Measurements from ENCODE around the gene MAD1L1.
A peak's percentile ranks its signal among the peaks of the same experiment; 100 is the strongest.
"Not testable (repeated sequence)": the region's sequence is repeated elsewhere in the genome, so short reads cannot be mapped to it uniquely, and the experiment has no call there.

Gene MAD1L1

DNA sequence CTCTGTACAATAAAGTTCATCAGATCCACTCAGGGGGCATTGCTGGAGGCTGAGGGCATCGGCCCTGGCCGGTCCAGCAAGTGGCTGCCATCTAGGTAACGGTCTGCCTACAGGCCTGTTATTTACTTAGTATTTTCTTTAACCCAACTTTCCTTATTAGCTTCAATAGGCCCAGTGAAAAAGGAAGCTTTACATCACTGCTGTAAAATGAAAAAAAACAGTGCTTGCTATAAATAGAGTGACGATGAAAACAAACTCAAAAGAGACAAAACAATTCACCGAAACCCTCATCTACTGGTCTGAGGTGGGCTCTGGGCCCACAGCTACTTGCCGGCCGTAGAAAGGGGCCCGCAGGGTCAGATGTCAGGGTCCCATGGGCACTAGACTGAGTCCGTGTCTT is 370.2 kb downstream of the MAD1L1 start:
- Histone ChIP-seq H3K9me3 (ENCODE audit: control insufficient read depth, insufficient read depth, low read length) (no peaks in the 10 kb centered on the region), H3K4me3 (ENCODE audit: low read length) (peak overlapping the region; percentile 60), H3F3A (ENCODE audit: control insufficient read depth, insufficient read depth) (no peaks in the 10 kb centered on the region), H3K79me2 (ENCODE audit: control insufficient read depth, low read length) (no peaks in the 10 kb centered on the region), H4K20me1 (ENCODE audit: control insufficient read depth, insufficient read depth, low read depth, low read length) (no peaks in the 10 kb centered on the region; the same call in 1 of the 2 replicates), H3K4me1 (ENCODE audit: control insufficient read depth, low read length) (peaks cover 20% of the 10 kb centered on the region), H3K27me3 (ENCODE audit: control insufficient read depth, low read length) (no peaks in the 10 kb centered on the region), H3K36me3 (ENCODE audit: control insufficient read depth, low read length) (no peaks in the 10 kb centered on the region), H3K27ac (ENCODE audit: low read depth, low read length) (peak overlapping the region; percentile 50), H3K4me2 (ENCODE audit: low read length) (peak overlapping the region; percentile 70), H3K9me2 (replicated peaks; ENCODE audit: control insufficient read depth, low read length) (no peaks in the 10 kb centered on the region)
- no peak for TF ChIP-seq EZH2phosphoT487 (IDR thresholded peaks at IDR 0.05; ENCODE audit: borderline replicate concordance, low read length)
- TF ChIP-seq, protein P1, sequence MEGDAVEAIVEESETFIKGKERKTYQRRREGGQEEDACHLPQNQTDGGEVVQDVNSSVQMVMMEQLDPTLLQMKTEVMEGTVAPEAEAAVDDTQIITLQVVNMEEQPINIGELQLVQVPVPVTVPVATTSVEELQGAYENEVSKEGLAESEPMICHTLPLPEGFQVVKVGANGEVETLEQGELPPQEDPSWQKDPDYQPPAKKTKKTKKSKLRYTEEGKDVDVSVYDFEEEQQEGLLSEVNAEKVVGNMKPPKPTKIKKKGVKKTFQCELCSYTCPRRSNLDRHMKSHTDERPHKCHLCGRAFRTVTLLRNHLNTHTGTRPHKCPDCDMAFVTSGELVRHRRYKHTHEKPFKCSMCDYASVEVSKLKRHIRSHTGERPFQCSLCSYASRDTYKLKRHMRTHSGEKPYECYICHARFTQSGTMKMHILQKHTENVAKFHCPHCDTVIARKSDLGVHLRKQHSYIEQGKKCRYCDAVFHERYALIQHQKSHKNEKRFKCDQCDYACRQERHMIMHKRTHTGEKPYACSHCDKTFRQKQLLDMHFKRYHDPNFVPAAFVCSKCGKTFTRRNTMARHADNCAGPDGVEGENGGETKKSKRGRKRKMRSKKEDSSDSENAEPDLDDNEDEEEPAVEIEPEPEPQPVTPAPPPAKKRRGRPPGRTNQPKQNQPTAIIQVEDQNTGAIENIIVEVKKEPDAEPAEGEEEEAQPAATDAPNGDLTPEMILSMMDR (IDR thresholded peaks at IDR 0.05; ENCODE audit: low read depth, low read length, poor library complexity, severe bottlenecking): no peak

DNA sequence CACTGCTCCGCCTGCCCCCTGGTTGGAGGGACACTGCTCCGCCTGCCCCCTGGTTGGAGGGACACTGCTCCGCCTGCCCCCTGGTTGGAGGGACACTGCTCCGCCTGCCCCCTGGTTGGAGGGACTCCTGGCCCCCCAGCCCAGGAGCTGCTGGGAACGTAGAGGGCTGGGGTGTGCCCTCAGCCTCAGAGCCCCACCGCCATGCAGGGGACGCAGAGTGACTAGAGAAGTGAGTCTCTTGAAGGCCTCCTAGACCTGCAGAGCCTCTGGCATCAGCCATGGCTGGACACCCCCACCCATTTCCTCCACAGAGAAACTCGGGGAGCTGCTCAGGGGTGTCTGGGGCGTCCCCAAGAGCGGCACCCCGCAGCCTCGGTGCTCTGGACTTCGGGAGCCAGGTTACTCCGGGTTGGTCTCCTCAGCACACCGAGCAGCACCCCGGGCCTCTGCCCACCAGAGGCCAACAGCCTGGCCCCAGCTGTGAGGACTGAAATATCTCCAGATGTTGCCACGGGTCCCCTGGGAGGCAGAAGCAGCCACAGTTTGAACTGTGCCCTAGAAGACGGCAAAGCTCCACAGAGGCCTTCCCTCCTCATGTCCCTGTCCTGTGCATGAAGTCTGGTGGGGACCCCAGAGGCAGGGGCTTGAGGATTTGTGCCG is 370.8 kb downstream of the MAD1L1 start:
- H3K9me3 ChIP-seq (ENCODE audit: control insufficient read depth, insufficient read depth, low read length): no peaks in the 10 kb centered on the region
- H3K9me2 ChIP-seq (replicated peaks; ENCODE audit: control insufficient read depth, low read length): no peaks in the 10 kb centered on the region
- H3K4me1 ChIP-seq (ENCODE audit: control insufficient read depth, low read length): peaks cover 20% of the 10 kb centered on the region
- H3K4me3 ChIP-seq (ENCODE audit: low read length): peak overlapping the region; percentile 60
- no peaks in the 10 kb centered on the region for H3F3A ChIP-seq (ENCODE audit: control insufficient read depth, insufficient read depth)
- peak overlapping the region; percentile 50 for H3K27ac ChIP-seq (ENCODE audit: low read depth, low read length)
- H3K36me3 ChIP-seq (ENCODE audit: control insufficient read depth, low read length): no peaks in the 10 kb centered on the region
- H3K4me2 ChIP-seq (ENCODE audit: low read length): peak overlapping the region; percentile 70
- no peak for TF ChIP-seq EZH2phosphoT487 (IDR thresholded peaks at IDR 0.05; ENCODE audit: borderline replicate concordance, low read length)
- TF ChIP-seq, protein P1 (IDR thresholded peaks at IDR 0.05; ENCODE audit: low read depth, low read length, poor library complexity, severe bottlenecking): no peak
- H3K79me2 ChIP-seq (ENCODE audit: control insufficient read depth, low read length): no peaks in the 10 kb centered on the region
- H3K27me3 ChIP-seq (ENCODE audit: control insufficient read depth, low read length): no peaks in the 10 kb centered on the region
- H4K20me1 ChIP-seq (ENCODE audit: control insufficient read depth, insufficient read depth, low read depth, low read length): no peaks in the 10 kb centered on the region; the same call in 1 of the 2 replicates

DNA sequence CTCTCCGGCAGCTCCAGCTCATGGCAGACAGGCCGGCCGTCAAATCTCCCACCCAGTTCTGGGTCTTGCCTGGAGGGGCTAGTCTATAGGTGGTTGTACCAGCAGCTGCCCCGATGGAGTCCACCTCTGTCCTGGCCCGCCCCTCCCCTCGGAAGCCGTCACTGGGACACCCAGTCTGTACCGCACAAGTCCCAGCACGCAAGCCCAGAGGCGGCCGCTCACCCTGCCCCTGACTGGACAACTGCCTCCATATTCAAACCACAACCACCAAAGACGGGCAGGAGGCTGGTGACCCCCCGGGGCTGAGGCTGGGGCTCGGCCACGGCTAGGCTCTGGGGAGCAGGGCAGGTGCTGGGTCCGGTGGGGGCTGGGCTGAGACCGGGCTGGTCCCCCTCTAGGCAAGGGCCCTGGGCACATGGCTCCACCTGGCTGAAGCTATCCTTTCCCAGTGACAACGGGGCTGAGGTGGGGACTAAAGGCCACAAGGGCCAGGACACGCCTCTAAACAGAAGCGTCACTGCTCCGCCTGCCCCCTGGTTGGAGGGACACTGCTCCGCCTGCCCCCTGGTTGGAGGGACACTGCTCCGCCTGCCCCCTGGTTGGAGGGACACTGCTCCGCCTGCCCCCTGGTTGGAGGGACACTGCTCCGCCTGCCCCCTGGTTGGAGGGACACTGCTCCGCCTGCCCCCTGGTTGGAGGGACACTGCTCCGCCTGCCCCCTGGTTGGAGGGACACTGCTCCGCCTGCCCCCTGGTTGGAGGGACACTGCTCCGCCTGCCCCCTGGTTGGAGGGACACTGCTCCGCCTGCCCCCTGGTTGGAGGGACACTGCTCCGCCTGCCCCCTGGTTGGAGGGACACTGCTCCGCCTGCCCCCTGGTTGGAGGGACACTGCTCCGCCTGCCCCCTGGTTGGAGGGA is 371.6 kb downstream of the MAD1L1 start:
- not testable (repeated sequence) for H3K27me3 ChIP-seq (ENCODE audit: control insufficient read depth, low read length); H3K4me3 ChIP-seq (ENCODE audit: low read length); H3K4me2 ChIP-seq (ENCODE audit: low read length); H3K36me3 ChIP-seq (ENCODE audit: control insufficient read depth, low read length); H4K20me1 ChIP-seq (ENCODE audit: control insufficient read depth, insufficient read depth, low read depth, low read length); H3K79me2 ChIP-seq (ENCODE audit: control insufficient read depth, low read length); H3K9me3 ChIP-seq (ENCODE audit: control insufficient read depth, insufficient read depth, low read length); H3F3A ChIP-seq (ENCODE audit: control insufficient read depth, insufficient read depth); H3K27ac ChIP-seq (ENCODE audit: low read depth, low read length); H3K9me2 ChIP-seq (replicated peaks; ENCODE audit: control insufficient read depth, low read length)
- peaks cover 20% of the 10 kb centered on the region for H3K4me1 ChIP-seq (ENCODE audit: control insufficient read depth, low read length)
